ENCODE results near the gene FAM8A1. TPM values are rescaled to one million over a fixed set of nuclear protein-coding genes. Genes with fewer than 3 reads are reported as not detected.
A peak's percentile ranks its signal among the peaks of the same experiment; 100 is the strongest.
"Not testable (repeated sequence)": the region's sequence is repeated elsewhere in the genome, so short reads cannot be mapped to it uniquely, and the experiment has no call there.

The FAM8A1 gene, protein sequence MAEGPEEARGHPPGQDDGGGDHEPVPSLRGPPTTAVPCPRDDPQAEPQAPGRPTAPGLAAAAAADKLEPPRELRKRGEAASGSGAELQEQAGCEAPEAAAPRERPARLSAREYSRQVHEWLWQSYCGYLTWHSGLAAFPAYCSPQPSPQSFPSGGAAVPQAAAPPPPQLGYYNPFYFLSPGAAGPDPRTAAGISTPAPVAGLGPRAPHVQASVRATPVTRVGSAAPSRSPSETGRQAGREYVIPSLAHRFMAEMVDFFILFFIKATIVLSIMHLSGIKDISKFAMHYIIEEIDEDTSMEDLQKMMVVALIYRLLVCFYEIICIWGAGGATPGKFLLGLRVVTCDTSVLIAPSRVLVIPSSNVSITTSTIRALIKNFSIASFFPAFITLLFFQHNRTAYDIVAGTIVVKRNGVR
- 18.9 and 20.2 TPM in 2 replicates for total RNA-seq

- DNase-seq (ENCODE audit: extremely low read depth, low read depth, low spot score): peak; percentile 10
Measured at GRCh38 chr6:17599877-17600526, at the start of gene FAM8A1. FAM8A1 (plus strand) TSS chr6:17600302; CDS start chr6:17600410, 108 bp downstream.

GRCh38 chr6:17551383-17551958, 48.6 kb upstream of the FAM8A1 start:
- DNase-seq (ENCODE audit: extremely low read depth, low read depth, low spot score): no peak

- DNase-seq (ENCODE audit: extremely low read depth, low read depth, low spot score): no peak
Measured at GRCh38 chr6:17552861-17553260, 47.2 kb upstream of the FAM8A1 start.

- DNase-seq (ENCODE audit: extremely low read depth, low read depth, low spot score): no peak
Measured at GRCh38 chr6:17556014-17556413, 44.1 kb upstream of the FAM8A1 start.

GRCh38 chr6:17562636-17563035, 37.5 kb upstream of the FAM8A1 start:
- no peak for DNase-seq (ENCODE audit: extremely low read depth, low read depth, low spot score)

GRCh38 chr6:17565399-17565798, 34.7 kb upstream of the FAM8A1 start:
- DNase-seq (ENCODE audit: extremely low read depth, low read depth, low spot score): no peak

DNA sequence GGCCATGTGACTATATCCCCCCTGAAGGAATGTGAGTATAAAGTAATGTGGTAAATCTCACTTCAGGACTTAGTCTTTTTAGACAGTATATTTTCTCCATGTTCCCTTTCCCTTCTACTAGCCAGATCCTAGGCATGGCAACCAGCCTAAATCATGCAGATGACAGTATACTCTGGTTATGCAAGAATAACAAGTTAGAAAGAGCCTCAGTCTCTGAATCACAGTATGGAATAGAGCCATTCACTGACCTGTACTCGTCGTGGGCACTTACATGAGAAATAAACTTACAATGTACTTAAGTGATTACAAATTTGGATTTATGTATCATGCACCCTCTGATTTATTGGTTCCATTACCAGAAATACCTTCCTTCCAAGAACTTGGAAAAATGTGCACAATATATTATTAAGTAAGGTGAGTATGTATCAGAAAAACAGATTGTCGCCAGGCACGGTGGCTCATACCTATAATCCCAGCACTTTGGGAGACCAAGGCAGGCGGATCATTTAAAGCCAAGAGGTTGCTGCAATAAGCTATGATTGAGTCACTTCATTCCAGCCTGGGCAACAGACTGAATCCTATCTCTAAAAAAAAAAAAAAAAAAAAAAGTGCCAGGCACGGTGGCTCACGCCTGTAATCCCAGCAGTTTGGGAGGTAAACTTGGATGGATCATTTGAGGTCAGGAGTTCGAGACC, 25.1 kb upstream of the FAM8A1 start:
- DNase-seq (ENCODE audit: extremely low read depth, low read depth, low spot score): no peak

DNA sequence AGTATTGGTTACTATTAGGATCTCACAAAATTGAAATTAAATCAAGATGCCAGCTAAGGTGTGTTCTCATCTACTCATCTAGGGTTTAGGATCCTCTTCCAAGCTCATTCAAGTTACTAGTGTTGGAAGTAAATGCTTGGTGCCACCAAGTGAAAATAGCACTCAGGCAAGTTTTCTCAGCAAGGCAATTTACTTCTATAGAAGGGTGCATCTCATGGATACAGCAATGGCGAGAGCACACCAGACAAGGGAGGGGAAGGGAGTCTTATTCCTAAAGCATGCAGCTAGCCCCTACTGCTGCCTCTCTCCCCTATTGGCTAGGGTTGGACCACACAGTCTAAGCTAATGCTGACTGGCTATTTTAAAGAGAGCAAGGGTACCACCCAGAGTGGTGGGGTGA, 23.0 kb upstream of the FAM8A1 start:
- no peak for DNase-seq (ENCODE audit: extremely low read depth, low read depth, low spot score)

- DNase-seq (ENCODE audit: extremely low read depth, low read depth, low spot score): no peak
Measured at GRCh38 chr6:17580518-17581048, 19.5 kb upstream of the FAM8A1 start.

DNA sequence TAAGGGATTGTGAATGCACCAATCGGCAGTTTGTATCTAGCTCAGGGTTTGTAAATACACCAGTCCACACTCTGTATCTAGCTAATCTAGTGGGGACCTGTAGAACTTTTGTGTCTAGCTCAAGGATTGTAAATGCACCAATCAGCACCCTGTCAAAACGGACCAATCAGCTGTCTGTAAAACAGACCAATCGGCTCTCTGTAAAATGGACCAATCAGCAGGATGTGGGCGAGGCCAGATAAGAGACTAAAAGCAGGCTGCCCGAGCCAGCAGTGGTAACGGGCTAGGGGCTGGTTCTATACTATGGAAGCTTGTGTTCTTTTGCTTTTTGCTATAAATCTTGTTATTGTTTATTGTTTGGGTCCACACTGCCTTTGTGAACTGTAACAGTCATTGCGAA, 18.8 kb upstream of the FAM8A1 start:
- not testable (repeated sequence) for DNase-seq (ENCODE audit: extremely low read depth, low read depth, low spot score)

DNA sequence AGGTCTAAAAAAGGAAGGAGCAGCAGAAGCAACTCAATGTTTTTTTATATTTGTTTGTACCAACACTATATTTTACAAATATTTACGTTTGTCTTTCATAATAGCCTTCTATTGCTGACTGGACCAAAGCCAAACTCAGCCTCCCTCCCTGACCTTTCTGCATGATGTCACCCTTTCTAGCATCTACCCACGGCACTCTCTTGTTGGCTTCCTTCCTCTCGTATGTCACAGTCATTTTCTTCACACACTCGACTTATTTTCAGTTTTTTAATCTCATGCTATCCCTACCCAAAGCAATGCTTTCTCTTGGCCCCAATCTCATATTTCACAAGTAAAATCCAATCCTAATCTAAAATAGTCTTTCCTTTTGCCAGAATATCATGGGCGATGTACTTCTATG, 16.3 kb upstream of the FAM8A1 start:
- DNase-seq (ENCODE audit: extremely low read depth, low read depth, low spot score): no peak

DNA sequence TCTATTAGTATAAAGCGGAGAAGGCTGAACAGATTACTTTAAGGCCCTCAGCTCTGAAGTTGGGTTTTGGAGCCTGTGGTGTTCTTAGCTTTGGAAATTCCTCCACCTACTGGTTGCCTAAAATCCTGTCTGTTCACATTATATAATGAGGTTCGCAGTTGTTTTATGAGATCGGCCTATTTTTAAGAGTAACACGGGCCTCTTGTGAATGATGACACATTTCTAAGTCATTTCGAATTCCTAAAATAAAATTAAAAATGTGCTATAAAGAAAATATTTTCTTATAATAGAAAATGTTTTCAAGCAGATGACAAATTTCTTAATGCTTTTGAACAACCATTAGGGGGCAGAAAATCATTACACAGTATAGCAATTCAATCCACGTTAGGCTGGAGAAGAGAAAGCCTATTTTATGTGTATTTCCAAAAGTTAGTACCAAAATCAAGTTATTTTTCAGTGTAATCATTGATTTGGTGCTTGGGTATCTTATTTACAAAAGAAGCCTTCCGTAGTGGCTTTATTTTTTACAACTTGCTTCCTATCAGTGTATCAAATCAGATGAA, 15.8 kb upstream of the FAM8A1 start:
- DNase-seq (ENCODE audit: extremely low read depth, low read depth, low spot score): peak; percentile 88

GRCh38 chr6:17585766-17586490, 14.2 kb upstream of the FAM8A1 start:
- DNase-seq (ENCODE audit: extremely low read depth, low read depth, low spot score): no peak

- DNase-seq (ENCODE audit: extremely low read depth, low read depth, low spot score): not testable (repeated sequence)
Measured at GRCh38 chr6:17586623-17587022, 13.5 kb upstream of the FAM8A1 start.

DNA sequence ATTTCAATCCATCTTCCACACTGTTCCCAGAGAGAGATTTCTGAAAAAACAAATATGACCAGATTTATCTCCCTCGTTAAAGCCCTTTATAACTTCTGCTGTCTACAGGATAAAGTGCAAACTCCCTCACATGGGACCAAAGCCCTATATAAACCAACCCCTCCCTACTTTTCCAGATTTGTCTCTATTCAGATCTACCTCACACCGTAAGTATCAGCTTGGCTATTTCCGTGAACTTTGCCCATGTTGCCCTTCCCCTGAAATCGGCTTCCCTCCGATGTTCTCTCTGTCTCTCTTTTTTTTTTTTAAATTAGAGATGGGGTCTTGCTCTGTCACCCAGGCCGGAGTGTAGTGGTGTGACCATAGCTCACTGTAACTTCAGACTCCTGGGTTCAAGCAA, 12.1 kb upstream of the FAM8A1 start:
- DNase-seq (ENCODE audit: extremely low read depth, low read depth, low spot score): no peak

DNA sequence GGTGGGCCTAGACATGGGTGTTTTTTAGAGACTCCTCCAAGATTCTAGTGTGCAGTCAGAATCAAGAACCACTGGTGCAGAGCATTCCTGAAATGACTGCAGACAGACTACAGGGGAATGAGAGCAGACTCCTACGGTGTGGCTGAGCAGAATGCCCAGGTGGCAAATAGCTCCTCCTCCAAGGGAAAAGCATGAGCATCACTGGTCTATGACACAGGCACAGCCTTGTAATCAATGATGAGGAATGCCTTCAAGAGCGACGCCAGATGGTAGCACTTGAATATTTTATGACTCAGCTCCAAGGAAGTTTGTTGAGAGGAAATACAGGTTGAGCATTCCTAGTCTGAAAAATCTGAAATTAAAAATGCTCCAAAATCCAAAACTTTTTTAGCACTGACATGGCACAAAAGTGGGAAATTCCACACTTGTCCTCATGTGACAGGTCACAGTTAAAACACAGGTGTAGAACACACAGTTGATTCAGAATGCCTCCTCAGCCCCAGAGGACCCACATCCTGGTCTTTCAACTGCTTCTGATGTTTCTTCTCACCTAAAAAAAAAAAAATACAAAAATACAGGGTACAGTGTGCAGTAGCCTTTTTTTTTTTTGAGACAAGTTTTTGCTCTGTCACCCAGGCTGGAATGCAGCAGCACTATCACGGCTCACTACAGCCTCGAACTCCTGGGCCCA, 10.6 kb upstream of the FAM8A1 start:
- DNase-seq (ENCODE audit: extremely low read depth, low read depth, low spot score): peak; percentile 20

DNA sequence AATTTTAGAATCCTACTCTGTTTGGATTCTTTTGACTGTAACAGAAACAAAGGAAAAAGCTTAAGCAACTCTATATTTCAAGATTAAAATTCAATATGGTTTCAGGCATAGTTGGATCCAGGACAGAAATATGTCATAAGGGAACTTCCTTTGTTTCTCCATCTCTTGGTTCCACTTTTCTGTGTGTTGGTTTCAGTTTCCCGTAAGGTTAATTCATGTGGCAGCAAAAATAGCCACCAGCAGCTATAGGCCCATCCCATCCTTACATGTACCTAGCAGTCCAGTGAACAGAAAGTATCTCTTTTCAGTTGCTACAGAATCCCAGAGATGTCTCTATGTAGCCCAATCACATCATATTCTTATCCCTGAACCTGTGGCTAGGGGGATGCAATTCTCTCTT, 8.8 kb upstream of the FAM8A1 start:
- DNase-seq (ENCODE audit: extremely low read depth, low read depth, low spot score): no peak

- DNase-seq (ENCODE audit: extremely low read depth, low read depth, low spot score): no peak
Measured at GRCh38 chr6:17593246-17593645, 6.9 kb upstream of the FAM8A1 start.

GRCh38 chr6:17596085-17596484, 4.0 kb upstream of the FAM8A1 start:
- no peak for DNase-seq (ENCODE audit: extremely low read depth, low read depth, low spot score)

Measured in glomerular endothelial cell (primary cell).